ENCODE results near the gene SMIM10L1.

- TF ChIP-seq POLR2AphosphoS5 (IDR thresholded peaks at IDR 0.05; ENCODE audit: low read depth): no peak
- TF ChIP-seq, protein P1, sequence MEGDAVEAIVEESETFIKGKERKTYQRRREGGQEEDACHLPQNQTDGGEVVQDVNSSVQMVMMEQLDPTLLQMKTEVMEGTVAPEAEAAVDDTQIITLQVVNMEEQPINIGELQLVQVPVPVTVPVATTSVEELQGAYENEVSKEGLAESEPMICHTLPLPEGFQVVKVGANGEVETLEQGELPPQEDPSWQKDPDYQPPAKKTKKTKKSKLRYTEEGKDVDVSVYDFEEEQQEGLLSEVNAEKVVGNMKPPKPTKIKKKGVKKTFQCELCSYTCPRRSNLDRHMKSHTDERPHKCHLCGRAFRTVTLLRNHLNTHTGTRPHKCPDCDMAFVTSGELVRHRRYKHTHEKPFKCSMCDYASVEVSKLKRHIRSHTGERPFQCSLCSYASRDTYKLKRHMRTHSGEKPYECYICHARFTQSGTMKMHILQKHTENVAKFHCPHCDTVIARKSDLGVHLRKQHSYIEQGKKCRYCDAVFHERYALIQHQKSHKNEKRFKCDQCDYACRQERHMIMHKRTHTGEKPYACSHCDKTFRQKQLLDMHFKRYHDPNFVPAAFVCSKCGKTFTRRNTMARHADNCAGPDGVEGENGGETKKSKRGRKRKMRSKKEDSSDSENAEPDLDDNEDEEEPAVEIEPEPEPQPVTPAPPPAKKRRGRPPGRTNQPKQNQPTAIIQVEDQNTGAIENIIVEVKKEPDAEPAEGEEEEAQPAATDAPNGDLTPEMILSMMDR (IDR thresholded peaks at IDR 0.05; ENCODE audit: insufficient read depth, low read length): no peak
Observed at GRCh38 chr12:11178250-11178649, 7.3 kb downstream of the SMIM10L1 start.

Measured in HL-60 (cell line).